GM10248 (cell line): ENCODE measurements around the gene LAMTOR2.
A peak's percentile ranks its signal among the peaks of the same experiment; 100 is the strongest.

Source experiments
- CTCF ChIA-PET: fragments of 300-600 bp; sonication (Branson Sonifier 250); formaldehyde crosslinking; extraction: SDS; loops from one replicate; lab custom pipeline; 2021; ENCODE audit warnings: antibody characterized with exemption; lab: Yijun Ruan, JAX
- POLR2A ChIA-PET: fragments of 350-650 bp; sonication (Branson Sonifier 250); formaldehyde crosslinking; extraction: SDS; loops from one replicate; lab custom pipeline; 2020; ENCODE audit warnings: antibody characterized with exemption; lab: Yijun Ruan, JAX
- DNase-seq: peaks from one replicate; pipeline ENCODE4 v3.0.0; 2012; ENCODE audit errors: extremely low spot score
- CTCF ChIP-seq: IDR thresholded peaks from 2 replicates; pipeline ENCODE4 v1.5.1; 2012; ENCODE audit warnings: mild to moderate bottlenecking, low read depth; ENCODE audit errors: extremely low read depth, missing control alignments, control extremely low read depth

Gene LAMTOR2

GRCh38 chr1:156014829-156015228 lies 39.8 kb upstream of the LAMTOR2 start:
- TF ChIP-seq CTCF, result no peak
- ChIA-PET CTCF (interaction anchor here (1.6 to 3.0 kb wide), 2 partner anchors 26 to 50 kb away, joined by 4 to 16 read pairs; no protein-coding TSS in a partner anchor), POLR2A (interaction anchor here (1.0 kb wide), 1 partner anchor 45 kb away, joined by 4 read pairs; no protein-coding TSS in a partner anchor)
- no peak for DNase-seq

- no peak for DNase-seq
- TF ChIP-seq CTCF, result no peak
- POLR2A ChIA-PET, result no interaction called here
- CTCF ChIA-PET, result interaction anchor here (0.9 to 1.2 kb wide), 3 partner anchors 30 to 47 kb away, joined by 3 to 6 read pairs (median 4); partner anchors contain the start of gene ARHGEF2
These were observed 34.7 kb upstream of the LAMTOR2 start for GRCh38 chr1:156019946-156020292.

GRCh38 chr1:156020293-156021092 lies 34.1 kb upstream of the LAMTOR2 start, which contains the start of gene SSR2:
Gene SSR2 (minus strand): TSS chr1:156020951. CDS start chr1:156020167, 784 bp downstream.
- ChIA-PET POLR2A (interaction anchor here (0.6 kb wide), 1 partner anchor 48 kb away, joined by 3 read pairs; no protein-coding TSS in a partner anchor), CTCF (interaction anchor here (0.9 to 1.2 kb wide), 5 partner anchors 31 to 46 kb away, joined by 3 to 6 read pairs (median 4); partner anchors contain the start of genes ARHGEF2, LAMTOR2 and UBQLN4)
- no peak for TF ChIP-seq CTCF
- peak; percentile 97 for DNase-seq

GRCh38 chr1:156021093-156021428 lies 33.5 kb upstream of the LAMTOR2 start:
- no peak for TF ChIP-seq CTCF
- ChIA-PET CTCF (interaction anchor here (0.7 to 1.2 kb wide), 3 partner anchors 29 to 45 kb away, joined by 3 to 5 read pairs (median 3); partner anchors contain the start of genes LAMTOR2 and UBQLN4), POLR2A (interaction anchor here (0.5 to 0.6 kb wide), 3 partner anchors 48 to 885 kb away, joined by 3 to 8 read pairs (median 6); no protein-coding TSS in a partner anchor)
- no peak for DNase-seq

- TF ChIP-seq CTCF, result no peak
- CTCF ChIA-PET, result no interaction called here
- POLR2A ChIA-PET, result interaction anchor here (0.6 kb wide), 1 partner anchor 765 kb away, joined by 3 read pairs; no protein-coding TSS in a partner anchor
- no peak for DNase-seq
These were observed 32.6 kb upstream of the LAMTOR2 start for GRCh38 chr1:156021954-156022353.

GRCh38 chr1:156024801-156025200 lies 29.8 kb upstream of the LAMTOR2 start:
- TF ChIP-seq CTCF, result no peak
- CTCF ChIA-PET, result interaction anchor here (1.1 to 2.6 kb wide), 5 partner anchors 8 to 130 kb away, joined by 3 to 27 read pairs (median 5); no protein-coding TSS in a partner anchor
- no peak for DNase-seq
- POLR2A ChIA-PET, result no interaction called here
